ENCODE measurements around the gene KCNQ1. TPM values are rescaled to one million over a fixed set of nuclear protein-coding genes. Genes with fewer than 3 reads are reported as not detected.
"Not testable (repeated sequence)": the region's sequence is repeated elsewhere in the genome, so short reads cannot be mapped to it uniquely, and the experiment has no call there.

Gene KCNQ1
- total RNA-seq, 1 experiment from 2014 or later, result 1.0 TPM

GRCh38 chr11:2477254-2477653 is 32.4 kb downstream of the KCNQ1 start:
- H3K27me3 ChIP-seq (replicated peaks; ENCODE audit: control insufficient read depth, insufficient read depth, low read length), result no peaks in the 10 kb centered on the region
- TF ChIP-seq CTCF (IDR thresholded peaks at IDR 0.05; ENCODE audit: insufficient read depth in 1 of 2, low read depth in 1 of 2, low read length in 1 of 2, severe bottlenecking in 1 of 2, unreplicated experiment in 1 of 2), result no peak
- ChIA-PET CTCF (no interaction called here), POLR2A (no interaction called here)
- H3K9me3 Mint-ChIP-seq (ENCODE audit: unreplicated experiment), result peaks cover 30% of the 10 kb centered on the region
- no peaks in the 10 kb centered on the region for H3K36me3 ChIP-seq (ENCODE audit: control insufficient read depth, insufficient read depth, low read length)
- H3K4me3 ChIP-seq (ENCODE audit: low read depth, low read length), result no peak overlapping the region
- H3K9me3 ChIP-seq, result peaks cover 23% of the 10 kb centered on the region
- no TSS peak for BruUV-seq (replicated peaks)
- H3K4me1 ChIP-seq, result no peaks in the 10 kb centered on the region
- peaks cover 2% of the 10 kb centered on the region for H3K27me3 Mint-ChIP-seq (ENCODE audit: insufficient read depth, unreplicated experiment)
- DNase-seq, result no peak
- no peak overlapping the region for H3K27ac Mint-ChIP-seq (ENCODE audit: unreplicated experiment)
- no peaks in the 10 kb centered on the region for H3K4me1 Mint-ChIP-seq (ENCODE audit: low read depth, unreplicated experiment)
- intact Hi-C loops (cut with micrococcal nuclease; ENCODE audit: unreplicated experiment), result loop anchor here (5.0 kb wide), 1 partner anchor 35 kb away; no protein-coding TSS in a partner anchor
- no peaks in the 10 kb centered on the region for H3K36me3 Mint-ChIP-seq (ENCODE audit: insufficient read depth, unreplicated experiment)
- no peak overlapping the region for H3K4me3 Mint-ChIP-seq (ENCODE audit: unreplicated experiment)

GRCh38 chr11:2477936-2478335 is 33.1 kb downstream of the KCNQ1 start:
- no peak overlapping the region for H3K4me3 Mint-ChIP-seq (ENCODE audit: unreplicated experiment)
- ChIA-PET POLR2A (no interaction called here), CTCF (no interaction called here)
- H3K9me3 ChIP-seq, result peaks cover 23% of the 10 kb centered on the region
- H3K27me3 ChIP-seq (replicated peaks; ENCODE audit: control insufficient read depth, insufficient read depth, low read length), result no peaks in the 10 kb centered on the region
- no peaks in the 10 kb centered on the region for H3K36me3 ChIP-seq (ENCODE audit: control insufficient read depth, insufficient read depth, low read length)
- H3K27ac Mint-ChIP-seq (ENCODE audit: unreplicated experiment), result no peak overlapping the region
- H3K4me1 Mint-ChIP-seq (ENCODE audit: low read depth, unreplicated experiment), result no peaks in the 10 kb centered on the region
- H3K27me3 Mint-ChIP-seq (ENCODE audit: insufficient read depth, unreplicated experiment), result peaks cover 6% of the 10 kb centered on the region
- H3K9me3 Mint-ChIP-seq (ENCODE audit: unreplicated experiment), result peaks cover 30% of the 10 kb centered on the region
- no peak overlapping the region for H3K4me3 ChIP-seq (ENCODE audit: low read depth, low read length)
- no peak for TF ChIP-seq CTCF (IDR thresholded peaks at IDR 0.05; ENCODE audit: insufficient read depth in 1 of 2, low read depth in 1 of 2, low read length in 1 of 2, severe bottlenecking in 1 of 2, unreplicated experiment in 1 of 2)
- no peaks in the 10 kb centered on the region for H3K36me3 Mint-ChIP-seq (ENCODE audit: insufficient read depth, unreplicated experiment)
- DNase-seq, result no peak
- intact Hi-C loops (cut with micrococcal nuclease; ENCODE audit: unreplicated experiment), result loop anchor here (5.0 kb wide), 1 partner anchor 34 kb away; no protein-coding TSS in a partner anchor
- no peaks in the 10 kb centered on the region for H3K4me1 ChIP-seq
- BruUV-seq (replicated peaks), result no TSS peak

- CTCF ChIA-PET; BruUV-seq (replicated peaks); DNase-seq; H3K4me3 ChIP-seq (ENCODE audit: low read depth, low read length); H3K36me3 ChIP-seq (ENCODE audit: control insufficient read depth, insufficient read depth, low read length); H3K4me3 Mint-ChIP-seq (ENCODE audit: unreplicated experiment); H3K27me3 ChIP-seq (replicated peaks; ENCODE audit: control insufficient read depth, insufficient read depth, low read length); H3K36me3 Mint-ChIP-seq (ENCODE audit: insufficient read depth, unreplicated experiment); intact Hi-C loops (cut with micrococcal nuclease; ENCODE audit: unreplicated experiment); H3K27ac Mint-ChIP-seq (ENCODE audit: unreplicated experiment); H3K4me1 Mint-ChIP-seq (ENCODE audit: low read depth, unreplicated experiment); POLR2A ChIA-PET; H3K4me1 ChIP-seq: not testable (repeated sequence)
- H3K27me3 Mint-ChIP-seq (ENCODE audit: insufficient read depth, unreplicated experiment), result peaks cover 12% of the 10 kb centered on the region
- H3K9me3 ChIP-seq, result peaks cover 23% of the 10 kb centered on the region
- peaks cover 30% of the 10 kb centered on the region for H3K9me3 Mint-ChIP-seq (ENCODE audit: unreplicated experiment)
Observed at GRCh38 chr11:2480067-2480873, 35.5 kb downstream of the KCNQ1 start.

Measured in Caco-2 (cell line).